ENCODE results near the gene SH3D19. TPM values are rescaled to one million over a fixed set of nuclear protein-coding genes. Genes with fewer than 3 reads are reported as not detected.
"Not testable (repeated sequence)": the region's sequence is repeated elsewhere in the genome, so short reads cannot be mapped to it uniquely, and the experiment has no call there.

Gene SH3D19
- total RNA-seq, 1 donor from 2014 or later: 108 TPM

DNA sequence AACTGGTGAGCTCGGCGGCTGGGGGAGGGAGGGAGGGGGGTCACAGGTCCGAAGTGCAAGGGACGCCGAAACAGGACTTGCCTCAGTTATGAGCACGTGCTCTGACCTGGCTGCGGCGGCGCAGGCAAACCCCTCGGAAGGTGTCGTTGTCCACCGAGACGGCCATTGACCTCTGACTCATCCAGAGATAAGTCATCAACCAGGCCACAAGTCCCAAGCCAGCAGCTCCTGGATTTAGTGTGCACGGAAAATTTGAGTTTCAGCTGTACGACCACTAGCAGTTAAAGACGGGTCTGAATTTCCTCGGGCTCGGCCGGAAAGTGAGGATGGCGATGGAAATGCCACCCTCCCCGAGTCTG, 674 bp downstream of the SH3D19 start:
- intact Hi-C loops (cut with DNase I): loop anchor here (2.0 to 5.0 kb wide), 2 partner anchors 38 to 47 kb away; partner anchors contain the start of gene PRSS48
- peak; percentile 17 for ATAC-seq

DNA sequence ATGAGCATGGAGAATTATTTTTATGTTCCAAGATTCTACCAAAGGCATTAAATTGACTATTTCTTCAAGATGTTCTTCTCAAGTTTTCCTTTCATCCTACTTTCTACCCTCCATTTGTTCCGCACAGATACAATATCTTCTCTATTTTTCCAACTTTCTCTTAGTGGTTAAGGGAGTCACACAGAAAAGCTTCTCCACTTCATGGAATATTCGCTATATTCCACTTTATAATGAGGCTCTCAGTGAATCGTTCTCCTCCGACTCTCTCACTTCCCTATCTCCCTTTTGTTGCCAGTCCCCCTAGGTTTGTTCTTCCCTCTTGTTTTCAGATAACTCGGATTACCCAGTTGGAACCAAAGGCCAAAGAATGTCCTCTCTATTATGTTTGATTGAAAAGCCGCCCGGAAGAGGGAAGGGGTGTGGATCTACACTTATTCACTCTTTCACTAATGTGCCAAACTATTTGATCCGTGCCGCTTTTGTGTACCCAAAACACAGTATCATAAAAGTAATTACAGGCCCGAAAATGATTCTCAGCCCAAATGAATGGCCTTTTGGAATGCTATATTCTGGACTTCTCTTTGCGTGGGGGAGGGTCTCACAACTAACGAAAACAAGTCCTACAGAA, 1.2 kb downstream of the SH3D19 start:
- DNase-seq (ENCODE audit: missing footprints) (no peak), ATAC-seq (no peak)
- intact Hi-C loops (cut with DNase I): loop anchor here (2.0 kb wide), 1 partner anchor 39 kb away; no protein-coding TSS in a partner anchor

More for the DNA sequence above, 674 bp downstream of the SH3D19 start:
- DNase-seq (ENCODE audit: missing footprints): no peak

GRCh38 chr4:151323667-151324066, 1.7 kb downstream of the SH3D19 start:
- ATAC-seq (no peak), DNase-seq (ENCODE audit: missing footprints) (no peak)
- intact Hi-C loops (cut with DNase I): loop anchor here (2.0 kb wide), 2 partner anchors 27 to 39 kb away; no protein-coding TSS in a partner anchor

GRCh38 chr4:151322570-151322969, 2.8 kb downstream of the SH3D19 start:
- ATAC-seq (no peak), DNase-seq (ENCODE audit: missing footprints) (no peak)

GRCh38 chr4:151322161-151322560, 3.2 kb downstream of the SH3D19 start:
- intact Hi-C loops (cut with DNase I): loop anchor here (2.0 kb wide), 1 partner anchor 25 kb away; no protein-coding TSS in a partner anchor

More at GRCh38 chr4:151322570-151322969, 2.8 kb downstream of the SH3D19 start:
- intact Hi-C loops (cut with DNase I): loop anchor here (2.0 kb wide), 1 partner anchor 26 kb away; no protein-coding TSS in a partner anchor

DNA sequence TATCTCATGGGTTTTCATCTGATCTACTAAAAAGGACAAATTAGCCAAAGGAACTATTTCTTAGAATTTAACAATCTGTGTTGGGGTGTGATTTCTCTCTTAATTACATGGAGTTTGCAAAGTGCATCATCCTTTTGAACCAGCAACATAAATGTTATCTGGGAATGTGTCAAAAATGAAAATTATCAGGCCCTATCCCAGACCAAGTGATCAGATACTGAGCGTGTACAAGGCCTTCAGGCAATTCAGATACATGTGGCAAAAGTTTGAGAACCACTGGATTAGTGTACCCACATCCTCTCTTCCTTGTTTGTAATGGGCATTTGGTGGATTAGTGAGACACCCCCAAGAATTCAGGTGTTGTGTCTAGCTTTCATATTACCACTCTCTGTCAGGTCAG, 3.8 kb downstream of the SH3D19 start:
- ATAC-seq (no peak), DNase-seq (ENCODE audit: missing footprints) (no peak)
- intact Hi-C loops (cut with DNase I): no loop called here

More at GRCh38 chr4:151322161-151322560, 3.2 kb downstream of the SH3D19 start:
- DNase-seq (ENCODE audit: missing footprints); ATAC-seq: not testable (repeated sequence)

GRCh38 chr4:151319490-151319889, 5.9 kb downstream of the SH3D19 start:
- intact Hi-C loops (cut with DNase I): loop anchor here (5.0 kb wide), 1 partner anchor 57 kb away; no protein-coding TSS in a partner anchor
- ATAC-seq (no peak), DNase-seq (ENCODE audit: missing footprints) (no peak)

DNA sequence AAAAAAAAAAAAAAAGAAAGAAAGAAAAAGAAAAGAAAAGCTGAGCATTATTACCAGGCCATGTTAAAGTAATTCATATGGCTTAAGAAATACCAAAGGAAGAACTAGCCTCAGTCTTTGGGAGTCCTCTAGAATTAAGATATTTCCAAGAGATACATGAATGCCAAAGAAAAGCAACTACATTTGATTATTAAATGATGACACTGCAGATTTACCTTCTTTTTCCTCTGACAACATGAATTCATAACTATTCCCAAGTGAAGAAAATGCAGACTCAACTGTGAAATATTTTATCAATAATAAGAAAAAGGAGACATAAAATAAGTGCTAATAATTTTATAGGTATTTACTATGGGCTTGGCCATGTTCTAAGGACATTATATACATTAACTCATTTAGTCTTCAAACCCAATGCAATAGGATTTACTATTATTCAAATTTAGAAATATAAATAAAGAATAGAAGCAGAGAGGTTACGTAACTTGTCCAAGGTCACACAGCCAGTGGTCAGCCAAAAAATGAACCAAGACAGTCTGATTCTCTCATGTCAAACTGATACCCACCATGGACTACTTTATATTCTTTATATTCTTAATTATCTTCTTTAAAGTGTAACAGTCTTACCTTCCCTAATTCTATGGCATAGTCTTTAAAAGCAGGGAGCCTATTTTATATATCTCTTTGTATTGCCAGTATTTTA, 6.9 kb downstream of the SH3D19 start:
- no peak for DNase-seq (ENCODE audit: missing footprints)
- intact Hi-C loops (cut with DNase I): loop anchor here (5.0 kb wide), 1 partner anchor 56 kb away; no protein-coding TSS in a partner anchor
- ATAC-seq: no peak

- intact Hi-C loops (cut with DNase I): loop anchor here (5.0 kb wide), 1 partner anchor 54 kb away; no protein-coding TSS in a partner anchor
- DNase-seq (ENCODE audit: missing footprints): no peak
- no peak for ATAC-seq
Observed at GRCh38 chr4:151316645-151317044, 8.8 kb downstream of the SH3D19 start.

GRCh38 chr4:151315212-151315886, 10.1 kb downstream of the SH3D19 start:
- no peak for DNase-seq (ENCODE audit: missing footprints)
- intact Hi-C loops (cut with DNase I): loop anchor here (5.0 kb wide), 1 partner anchor 53 kb away; no protein-coding TSS in a partner anchor
- ATAC-seq: peak; percentile 63

GRCh38 chr4:151314479-151314878, 10.9 kb downstream of the SH3D19 start:
- DNase-seq (ENCODE audit: missing footprints) (no peak), ATAC-seq (no peak)
- intact Hi-C loops (cut with DNase I): no loop called here

- intact Hi-C loops (cut with DNase I): no loop called here
- DNase-seq (ENCODE audit: missing footprints): no peak
- ATAC-seq: no peak
Observed at GRCh38 chr4:151314010-151314355, 11.4 kb downstream of the SH3D19 start.

GRCh38 chr4:151313306-151314009, 11.9 kb downstream of the SH3D19 start:
- intact Hi-C loops (cut with DNase I): no loop called here
- no peak for ATAC-seq
- no peak for DNase-seq (ENCODE audit: missing footprints)

- DNase-seq (ENCODE audit: missing footprints) (no peak), ATAC-seq (no peak)
- intact Hi-C loops (cut with DNase I): no loop called here
Observed at GRCh38 chr4:151310124-151310728, 15.2 kb downstream of the SH3D19 start.

DNA sequence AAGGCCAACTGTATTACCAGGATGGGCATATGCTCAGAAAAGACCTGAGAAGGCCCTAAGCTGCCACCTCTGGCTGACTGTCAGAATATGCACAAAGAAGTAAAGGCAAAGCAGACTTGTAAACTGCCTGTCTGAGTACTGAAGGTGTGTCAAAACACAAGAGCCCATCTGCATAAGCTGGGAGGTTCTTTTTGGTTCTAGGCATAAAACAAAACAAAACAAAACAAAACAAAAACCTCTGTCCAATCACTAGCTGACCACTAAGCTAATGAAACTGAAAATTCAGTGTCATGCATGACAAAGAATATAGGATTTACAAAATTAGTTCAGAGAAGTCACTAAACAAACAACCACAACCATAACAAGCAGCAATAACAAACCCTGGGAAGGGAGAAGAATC, 20.6 kb downstream of the SH3D19 start:
- ATAC-seq (no peak), DNase-seq (ENCODE audit: missing footprints) (no peak)
- intact Hi-C loops (cut with DNase I): no loop called here

- intact Hi-C loops (cut with DNase I): no loop called here
- no peak for DNase-seq (ENCODE audit: missing footprints)
- no peak for ATAC-seq
Observed at GRCh38 chr4:151304226-151304625, 21.2 kb downstream of the SH3D19 start.

DNA sequence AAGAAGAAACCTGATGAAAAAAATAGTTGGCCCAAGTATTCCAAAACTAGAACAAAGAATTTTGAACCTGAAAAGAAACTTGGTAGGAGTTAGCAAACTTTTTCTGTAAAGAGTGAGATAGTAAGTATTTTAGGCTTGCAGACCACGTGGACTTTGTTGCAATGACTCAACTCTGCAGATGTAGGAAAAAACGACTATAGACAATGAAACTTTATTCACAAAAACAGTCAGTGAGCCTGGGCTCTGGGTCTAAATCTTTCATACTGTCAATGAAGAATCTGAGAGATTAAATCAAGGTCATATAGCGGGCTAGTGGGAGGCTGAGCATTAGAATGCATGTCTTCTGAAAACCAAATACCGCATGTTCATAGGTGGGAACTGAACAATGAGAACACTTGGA, 23.0 kb downstream of the SH3D19 start:
- intact Hi-C loops (cut with DNase I): no loop called here
- no peak for ATAC-seq
- DNase-seq (ENCODE audit: missing footprints): no peak

DNA sequence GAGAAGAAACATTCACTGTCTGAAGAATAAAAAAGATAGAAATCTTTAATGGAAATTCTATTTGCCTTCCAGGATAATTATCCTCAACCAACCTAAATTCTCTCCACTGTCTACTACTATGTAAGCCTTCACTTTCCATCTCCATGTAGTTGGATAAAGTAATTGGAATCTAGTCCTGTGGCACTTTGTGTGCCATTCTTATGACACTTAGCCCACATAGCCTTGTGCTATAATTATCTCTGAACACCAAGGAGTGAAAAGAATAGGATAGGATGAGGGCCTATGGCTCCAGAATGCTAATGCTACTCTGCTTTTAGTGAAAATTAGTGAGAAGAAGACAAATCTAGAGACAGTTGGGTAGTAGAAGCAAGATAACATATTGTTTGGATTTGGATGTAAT, 28.2 kb downstream of the SH3D19 start:
- peak; percentile 74 for ATAC-seq
- no peak for DNase-seq (ENCODE audit: missing footprints)
- intact Hi-C loops (cut with DNase I): loop anchor here (2.0 kb wide), 1 partner anchor 26 kb away; no protein-coding TSS in a partner anchor

Measured in Right ventricle myocardium inferior (tissue), 1 donor.